HepG2 (cell line): Measurements from ENCODE around the gene MIB2. TPM values are rescaled to one million over a fixed set of nuclear protein-coding genes. Genes with fewer than 3 reads are reported as not detected.
A peak's percentile ranks its signal among the peaks of the same experiment; 100 is the strongest.

Experiments
- CENPX ChIP-seq: sonication (generic); formaldehyde crosslinking; IDR thresholded peaks from 2 replicates; pipeline ENCODE4 v1.9.0; 2021; ENCODE audit warnings: mild to moderate bottlenecking, missing genetic modification reagents, moderate library complexity
- EED ChIP-seq: sonication (generic); formaldehyde crosslinking; IDR thresholded peaks from 2 replicates; pipeline ENCODE4 v1.5.0; 2020; ENCODE audit warnings: mild to moderate bottlenecking, missing genetic modification reagents
- HDAC2 ChIP-seq: sonication (generic); formaldehyde crosslinking; IDR thresholded peaks from 2 replicates; pipeline ENCODE4 v1.4.0; 2020; ENCODE audit warnings: missing genetic modification reagents
- HMG20A ChIP-seq: IDR thresholded peaks from 2 replicates; pipeline ENCODE4 v1.6.1; 2016; ENCODE audit warnings: borderline replicate concordance
- KAT7 ChIP-seq: IDR thresholded peaks from 2 replicates; pipeline ENCODE4 v1.6.1; 2018; ENCODE audit warnings: borderline replicate concordance, missing compliant biosample characterization
- KDM2A ChIP-seq: sonication (generic); formaldehyde crosslinking; IDR thresholded peaks from 2 replicates; pipeline ENCODE4 v1.4.0; 2020; ENCODE audit warnings: low read depth, missing genetic modification reagents, borderline replicate concordance
- KDM4B ChIP-seq: sonication (generic); formaldehyde crosslinking; IDR thresholded peaks from 2 replicates; pipeline ENCODE4 v1.4.0; 2020; ENCODE audit warnings: missing genetic modification reagents
- NAIF1 ChIP-seq: sonication (generic); formaldehyde crosslinking; IDR thresholded peaks from 2 replicates; pipeline ENCODE4 v1.5.0; 2020; ENCODE audit warnings: mild to moderate bottlenecking, missing genetic modification reagents, borderline replicate concordance
- NFIB ChIP-seq: sonication (generic); formaldehyde crosslinking; IDR thresholded peaks from 2 replicates; pipeline ENCODE4 v1.9.0; 2021; ENCODE audit warnings: missing genetic modification reagents, mild to moderate bottlenecking, borderline replicate concordance
- PAWR ChIP-seq: sonication (generic); formaldehyde crosslinking; IDR thresholded peaks from 2 replicates; pipeline ENCODE4 v1.4.0; 2020; ENCODE audit warnings: missing genetic modification reagents, mild to moderate bottlenecking, borderline replicate concordance
- PLRG1 ChIP-seq: fragments of 450-650 bp; conservative IDR thresholded peaks from 2 replicates; pipeline ENCODE4 v1.6.1; 2016
- PPARG ChIP-seq: conservative IDR thresholded peaks from 2 replicates; pipeline ENCODE4 v1.6.1; 2016; ENCODE audit warnings: missing biosample characterization, missing genetic modification reagents
- SIX1 ChIP-seq: sonication (generic); formaldehyde crosslinking; IDR thresholded peaks from 2 replicates; pipeline ENCODE4 v1.4.0; 2020; ENCODE audit warnings: missing genetic modification reagents, borderline replicate concordance
- ZMYM2 ChIP-seq: sonication (generic); formaldehyde crosslinking; IDR thresholded peaks from 2 replicates; pipeline ENCODE4 v1.8.0; 2022; ENCODE audit warnings: mild to moderate bottlenecking, missing genetic modification reagents
- ZNF20 ChIP-seq: sonication (generic); formaldehyde crosslinking; IDR thresholded peaks from 2 replicates; pipeline ENCODE4 v1.4.0; 2020; ENCODE audit warnings: mild to moderate bottlenecking, moderate library complexity, missing genetic modification reagents
- ZNF335 ChIP-seq: sonication (generic); formaldehyde crosslinking; IDR thresholded peaks from 2 replicates; pipeline ENCODE4 v1.4.0; 2020; ENCODE audit warnings: missing genetic modification reagents
- ZNF451 ChIP-seq: sonication (generic); formaldehyde crosslinking; IDR thresholded peaks from 2 replicates; pipeline ENCODE4 v1.5.0; 2020; ENCODE audit warnings: mild to moderate bottlenecking, missing genetic modification reagents
- ZNF484 ChIP-seq: sonication (generic); formaldehyde crosslinking; IDR thresholded peaks from 2 replicates; pipeline ENCODE4 v1.5.1; 2020; ENCODE audit warnings: mild to moderate bottlenecking, low read depth, missing genetic modification reagents, borderline replicate concordance
- ZNF839 ChIP-seq: sonication (generic); formaldehyde crosslinking; IDR thresholded peaks from 2 replicates; pipeline ENCODE4 v1.4.0; 2020; ENCODE audit warnings: missing genetic modification reagents, mild to moderate bottlenecking, borderline replicate concordance
- polyA plus RNA-seq, 8 experiments: library from polyadenylated mRNA; depleted of rRNA in 3 of 8; stranded (reverse) in 7 of 8; unstranded in 1 of 8; fragments of >200 nt; fragmentation: Illumina TruSeq in 4 of 8; extraction: Trizol in 4 of 8; gene quantifications; 2 replicates each; pipeline versions ENCODE4 v1.2.1 to v1.2.3, GENCODE V29; 2011 to 2016; ENCODE audit warnings: low read depth in 4 of 8, missing spikeins in 1 of 8, mixed read lengths in 1 of 8; ENCODE audit not compliant: insufficient read depth in 1 of 8
- total RNA-seq, 5 experiments: library from RNA; depleted of rRNA; stranded (reverse); fragments of >200 nt; fragmentation: Illumina TruSeq; extraction: Trizol; gene quantifications; 2 replicates each; pipeline ENCODE4 v1.2.3, GENCODE V29; 2016; ENCODE audit warnings: low read depth in 1 of 5
- TF ChIP-seq, protein P1 (sequence below): sonication (generic); formaldehyde crosslinking; IDR thresholded peaks from 2 replicates; pipeline ENCODE4 v1.4.0; 2020; ENCODE audit warnings: missing genetic modification reagents
- TF ChIP-seq, protein P2 (sequence below): sonication (generic); formaldehyde crosslinking; IDR thresholded peaks from 2 replicates; pipeline ENCODE4 v1.4.0; 2020; ENCODE audit warnings: mild to moderate bottlenecking, missing genetic modification reagents
- TF ChIP-seq, protein P3 (sequence below): sonication (generic); formaldehyde crosslinking; IDR thresholded peaks from 2 replicates; pipeline ENCODE4 v1.8.1; 2022; ENCODE audit warnings: low read depth, mild to moderate bottlenecking, missing genetic modification reagents
- TF ChIP-seq, protein P4 (sequence below): sonication (generic); formaldehyde crosslinking; conservative IDR thresholded peaks from 2 replicates; pipeline ENCODE4 v1.4.0; 2020; ENCODE audit warnings: missing genetic modification reagents

The MIB2 gene
- total and polyA plus RNA-seq, 2 of the 13 experiments (the other 11 are each of a cell fraction or from before 2014, with no cell fraction given), result 19.9 to 30.4 TPM

DNA sequence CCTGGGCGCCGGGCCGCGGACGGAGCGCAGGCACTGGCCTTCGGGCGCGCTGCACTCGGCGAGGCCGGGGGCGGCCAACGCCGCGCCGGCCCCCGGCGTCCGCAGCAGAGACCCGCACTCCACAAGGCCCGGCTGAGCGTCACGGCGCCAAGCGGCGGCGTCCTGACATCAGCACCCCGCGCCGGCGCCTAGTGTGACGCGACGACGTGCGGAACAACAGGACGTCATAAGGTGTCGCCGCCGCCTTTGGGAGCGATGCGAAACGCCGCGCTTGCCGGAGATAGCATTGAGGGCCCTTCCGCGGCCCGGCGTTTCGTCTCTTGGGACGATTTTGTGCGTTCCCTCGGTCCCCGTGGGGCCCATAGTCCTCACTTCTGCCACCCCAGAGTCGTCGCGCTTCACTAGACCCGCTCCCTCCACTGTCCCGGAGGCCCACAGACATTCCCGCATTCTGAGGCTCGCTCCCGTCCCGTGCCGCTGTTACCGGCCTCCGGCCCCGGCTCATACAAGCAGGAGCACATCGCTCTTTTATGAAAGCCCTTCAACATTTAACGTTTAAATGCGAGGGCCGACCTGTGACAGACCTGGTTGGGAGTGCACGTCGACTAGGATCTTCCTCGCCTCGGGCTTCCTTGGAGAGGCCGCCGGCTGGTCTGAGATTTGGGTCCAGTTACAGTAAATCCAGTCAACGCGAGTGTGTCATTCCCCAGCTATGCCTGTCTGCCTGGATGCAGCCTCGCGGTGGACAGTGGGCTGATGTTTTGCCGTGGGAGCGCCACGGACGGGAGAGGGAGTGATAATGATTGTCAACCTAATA is 40.4 kb upstream of the MIB2 start, which contains the start of gene SSU72 (continued):
- TF ChIP-seq EED, result no peak; the same call in 1 of the 2 replicates
- TF ChIP-seq, protein P1, sequence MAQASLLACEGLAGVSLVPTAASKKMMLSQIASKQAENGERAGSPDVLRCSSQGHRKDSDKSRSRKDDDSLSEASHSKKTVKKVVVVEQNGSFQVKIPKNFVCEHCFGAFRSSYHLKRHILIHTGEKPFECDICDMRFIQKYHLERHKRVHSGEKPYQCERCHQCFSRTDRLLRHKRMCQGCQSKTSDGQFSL, result no peak
- peak; percentile 76 for TF ChIP-seq HDAC2
- TF ChIP-seq PPARG (CRISPR knock-in tag), result peak; percentile 33; the same call in 1 of the 2 replicates
- no peak for TF ChIP-seq PLRG1
- TF ChIP-seq, protein P2, sequence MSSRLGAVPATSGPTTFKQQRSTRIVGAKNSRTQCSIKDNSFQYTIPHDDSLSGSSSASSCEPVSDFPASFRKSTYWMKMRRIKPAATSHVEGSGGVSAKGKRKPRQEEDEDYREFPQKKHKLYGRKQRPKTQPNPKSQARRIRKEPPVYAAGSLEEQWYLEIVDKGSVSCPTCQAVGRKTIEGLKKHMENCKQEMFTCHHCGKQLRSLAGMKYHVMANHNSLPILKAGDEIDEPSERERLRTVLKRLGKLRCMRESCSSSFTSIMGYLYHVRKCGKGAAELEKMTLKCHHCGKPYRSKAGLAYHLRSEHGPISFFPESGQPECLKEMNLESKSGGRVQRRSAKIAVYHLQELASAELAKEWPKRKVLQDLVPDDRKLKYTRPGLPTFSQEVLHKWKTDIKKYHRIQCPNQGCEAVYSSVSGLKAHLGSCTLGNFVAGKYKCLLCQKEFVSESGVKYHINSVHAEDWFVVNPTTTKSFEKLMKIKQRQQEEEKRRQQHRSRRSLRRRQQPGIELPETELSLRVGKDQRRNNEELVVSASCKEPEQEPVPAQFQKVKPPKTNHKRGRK, result no peak
- no peak for TF ChIP-seq NAIF1 (CRISPR knock-in tag)
- TF ChIP-seq ZMYM2 (CRISPR knock-in tag), result 0 out of 2 replicates have a peak, but pooled peaks have one; percentile 38
- peak; percentile 86 for TF ChIP-seq ZNF335 (CRISPR knock-in tag)
- TF ChIP-seq ZNF451 (CRISPR knock-in tag), result 0 out of 2 replicates have a peak, but pooled peaks have one; percentile 39
- no peak for TF ChIP-seq ZNF484 (CRISPR knock-in tag)
- TF ChIP-seq, protein P3, sequence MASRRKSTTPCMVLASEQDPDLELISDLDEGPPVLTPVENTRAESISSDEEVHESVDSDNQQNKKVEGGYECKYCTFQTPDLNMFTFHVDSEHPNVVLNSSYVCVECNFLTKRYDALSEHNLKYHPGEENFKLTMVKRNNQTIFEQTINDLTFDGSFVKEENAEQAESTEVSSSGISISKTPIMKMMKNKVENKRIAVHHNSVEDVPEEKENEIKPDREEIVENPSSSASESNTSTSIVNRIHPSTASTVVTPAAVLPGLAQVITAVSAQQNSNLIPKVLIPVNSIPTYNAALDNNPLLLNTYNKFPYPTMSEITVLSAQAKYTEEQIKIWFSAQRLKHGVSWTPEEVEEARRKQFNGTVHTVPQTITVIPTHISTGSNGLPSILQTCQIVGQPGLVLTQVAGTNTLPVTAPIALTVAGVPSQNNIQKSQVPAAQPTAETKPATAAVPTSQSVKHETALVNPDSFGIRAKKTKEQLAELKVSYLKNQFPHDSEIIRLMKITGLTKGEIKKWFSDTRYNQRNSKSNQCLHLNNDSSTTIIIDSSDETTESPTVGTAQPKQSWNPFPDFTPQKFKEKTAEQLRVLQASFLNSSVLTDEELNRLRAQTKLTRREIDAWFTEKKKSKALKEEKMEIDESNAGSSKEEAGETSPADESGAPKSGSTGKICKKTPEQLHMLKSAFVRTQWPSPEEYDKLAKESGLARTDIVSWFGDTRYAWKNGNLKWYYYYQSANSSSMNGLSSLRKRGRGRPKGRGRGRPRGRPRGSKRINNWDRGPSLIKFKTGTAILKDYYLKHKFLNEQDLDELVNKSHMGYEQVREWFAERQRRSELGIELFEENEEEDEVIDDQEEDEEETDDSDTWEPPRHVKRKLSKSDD, result peak; percentile 99
- no peak for TF ChIP-seq SIX1 (CRISPR knock-in tag)
- no peak for TF ChIP-seq PAWR
- peak; percentile 95 for TF ChIP-seq KDM2A (CRISPR knock-in tag)
- no peak for TF ChIP-seq ZNF20 (CRISPR knock-in tag)
- TF ChIP-seq HMG20A (CRISPR knock-in tag), result no peak
- TF ChIP-seq KDM4B (CRISPR knock-in tag), result peak; percentile 64; the same call in 1 of the 2 replicates
- no peak for TF ChIP-seq NFIB (CRISPR knock-in tag)
- TF ChIP-seq, protein P4, sequence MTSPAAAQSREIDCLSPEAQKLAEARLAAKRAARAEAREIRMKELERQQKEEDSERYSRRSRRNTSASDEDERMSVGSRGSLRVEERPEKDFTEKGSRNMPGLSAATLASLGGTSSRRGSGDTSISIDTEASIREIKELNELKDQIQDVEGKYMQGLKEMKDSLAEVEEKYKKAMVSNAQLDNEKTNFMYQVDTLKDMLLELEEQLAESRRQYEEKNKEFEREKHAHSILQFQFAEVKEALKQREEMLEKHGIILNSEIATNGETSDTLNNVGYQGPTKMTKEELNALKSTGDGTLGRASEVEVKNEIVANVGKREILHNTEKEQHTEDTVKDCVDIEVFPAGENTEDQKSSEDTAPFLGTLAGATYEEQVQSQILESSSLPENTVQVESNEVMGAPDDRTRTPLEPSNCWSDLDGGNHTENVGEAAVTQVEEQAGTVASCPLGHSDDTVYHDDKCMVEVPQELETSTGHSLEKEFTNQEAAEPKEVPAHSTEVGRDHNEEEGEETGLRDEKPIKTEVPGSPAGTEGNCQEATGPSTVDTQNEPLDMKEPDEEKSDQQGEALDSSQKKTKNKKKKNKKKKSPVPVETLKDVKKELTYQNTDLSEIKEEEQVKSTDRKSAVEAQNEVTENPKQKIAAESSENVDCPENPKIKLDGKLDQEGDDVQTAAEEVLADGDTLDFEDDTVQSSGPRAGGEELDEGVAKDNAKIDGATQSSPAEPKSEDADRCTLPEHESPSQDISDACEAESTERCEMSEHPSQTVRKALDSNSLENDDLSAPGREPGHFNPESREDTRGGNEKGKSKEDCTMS (CRISPR knock-in tag), result no peak
- 0 out of 2 replicates have a peak, but pooled peaks have one; percentile 67 for TF ChIP-seq ZNF839
- TF ChIP-seq CENPX, result no peak
- no peak; the same call in 1 of the 2 replicates for TF ChIP-seq KAT7
